GM19324 (cell line): Measurements from ENCODE around the gene BPIFB4.

Source experiments
- ATAC-seq: cut with Tn5 transposase; IDR thresholded peaks from one replicate; pipeline ENCODE4 v1.9.1; 2021; ENCODE audit warnings: mild to moderate bottlenecking, moderate library complexity; ENCODE audit not compliant: unreplicated experiment, low FRiP score

BPIFB4 gene

GRCh38 chr20:33154252-33154651, 74.8 kb downstream of the BPIFB4 start:
- ATAC-seq: no peak

- ATAC-seq: no peak
Measured at GRCh38 chr20:33158637-33159385, 79.4 kb downstream of the BPIFB4 start.

- ATAC-seq: no peak
Measured at GRCh38 chr20:33159713-33160112, 80.3 kb downstream of the BPIFB4 start.

GRCh38 chr20:33160681-33161080, 81.2 kb downstream of the BPIFB4 start:
- ATAC-seq: no peak
